GM21737 (cell line): ENCODE measurements around the gene AP5B1.
"Not testable (repeated sequence)": the region's sequence is repeated elsewhere in the genome, so short reads cannot be mapped to it uniquely, and the experiment has no call there.

Experiments
- ATAC-seq: cut with Tn5 transposase; IDR thresholded peaks from one replicate; pipeline ENCODE4 v1.9.1; 2021; ENCODE audit warnings: mild to moderate bottlenecking, moderate library complexity; ENCODE audit not compliant: unreplicated experiment

Gene AP5B1

DNA sequence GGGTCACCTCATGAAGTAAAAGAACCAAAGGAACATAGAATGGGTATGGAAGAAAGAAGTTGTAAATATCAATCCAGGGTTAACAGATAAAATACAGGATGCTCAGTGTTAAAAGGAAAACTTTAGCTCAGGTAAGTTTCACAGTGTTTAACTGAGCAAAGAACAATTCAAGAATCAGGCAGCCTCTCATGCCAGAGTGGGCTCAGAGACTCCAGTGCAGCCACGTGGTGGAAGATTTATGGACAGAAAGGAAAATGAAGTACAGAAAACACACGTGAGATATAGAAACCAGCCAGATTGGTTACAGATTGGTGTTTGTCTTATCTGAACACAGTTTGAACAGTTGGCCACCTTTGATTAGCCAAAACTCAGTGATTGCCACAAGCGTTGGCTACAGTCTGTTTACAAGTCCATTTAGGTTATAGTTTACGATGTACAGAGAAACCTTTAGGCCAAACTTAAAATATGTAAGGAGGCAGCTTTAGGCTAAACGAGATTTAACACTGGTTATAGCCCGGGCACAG lies 9.1 kb downstream of the AP5B1 start:
- ATAC-seq, result no peak

- ATAC-seq, result no peak
Measured at GRCh38 chr11:65770951-65771567, 9.7 kb downstream of the AP5B1 start.

DNA sequence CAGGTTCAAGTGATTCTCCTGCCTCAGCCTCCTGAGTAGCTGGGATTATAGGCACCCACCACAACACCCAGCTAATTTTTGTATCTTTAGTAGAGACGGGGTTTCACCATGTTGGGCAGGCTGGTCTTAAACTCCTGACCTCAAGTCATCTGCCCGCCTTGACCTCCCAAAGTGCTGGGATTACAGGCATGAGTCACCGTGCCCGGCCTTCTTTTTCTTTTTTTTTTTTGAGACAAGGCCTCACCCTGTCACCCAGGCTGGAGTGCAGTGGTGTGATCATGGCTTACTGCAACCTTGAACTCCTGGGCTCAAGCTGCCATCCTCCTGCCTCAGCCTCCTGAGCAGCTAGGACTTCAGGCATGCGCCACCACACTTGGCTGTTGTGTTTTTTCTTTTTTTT lies 13.0 kb downstream of the AP5B1 start:
- not testable (repeated sequence) for ATAC-seq

DNA sequence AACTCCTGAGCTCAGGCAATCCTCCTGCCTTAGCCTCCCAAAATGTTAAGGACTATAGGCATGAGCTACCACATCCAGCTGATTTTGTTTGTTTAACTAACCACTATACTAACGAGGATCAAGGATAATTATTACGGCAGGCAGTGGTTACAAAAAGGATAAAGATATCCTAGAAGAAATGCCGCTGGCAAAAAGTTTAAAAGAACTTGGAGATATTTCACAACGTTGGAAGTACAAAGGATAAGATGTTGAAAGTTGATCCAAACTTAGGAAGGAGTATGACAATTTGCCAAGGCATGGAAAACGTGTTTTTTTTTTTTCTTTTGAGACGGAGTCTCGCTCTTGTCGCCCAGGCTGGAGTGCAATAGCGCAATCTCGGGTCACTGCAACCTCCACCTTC lies 13.4 kb downstream of the AP5B1 start:
- ATAC-seq, result no peak

DNA sequence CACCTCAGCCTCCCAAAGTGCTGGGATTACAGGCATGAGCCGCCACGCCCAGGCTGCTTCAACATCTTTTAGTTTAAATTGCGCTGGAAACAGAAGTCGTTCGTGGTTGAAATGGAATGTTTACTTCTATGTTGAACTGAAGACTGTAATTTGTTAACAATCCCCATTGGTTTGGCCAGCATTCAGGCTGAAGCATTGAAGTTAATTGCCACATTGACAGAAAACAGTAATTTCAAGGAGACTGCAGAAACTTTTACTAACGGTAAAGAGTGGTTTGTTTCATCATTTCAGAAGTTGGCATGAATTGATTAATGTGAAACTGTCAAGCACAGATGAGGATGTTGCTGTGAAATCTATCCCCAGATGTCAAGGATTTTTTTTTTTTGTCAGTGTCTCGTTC lies 14.2 kb downstream of the AP5B1 start:
- no peak for ATAC-seq

DNA sequence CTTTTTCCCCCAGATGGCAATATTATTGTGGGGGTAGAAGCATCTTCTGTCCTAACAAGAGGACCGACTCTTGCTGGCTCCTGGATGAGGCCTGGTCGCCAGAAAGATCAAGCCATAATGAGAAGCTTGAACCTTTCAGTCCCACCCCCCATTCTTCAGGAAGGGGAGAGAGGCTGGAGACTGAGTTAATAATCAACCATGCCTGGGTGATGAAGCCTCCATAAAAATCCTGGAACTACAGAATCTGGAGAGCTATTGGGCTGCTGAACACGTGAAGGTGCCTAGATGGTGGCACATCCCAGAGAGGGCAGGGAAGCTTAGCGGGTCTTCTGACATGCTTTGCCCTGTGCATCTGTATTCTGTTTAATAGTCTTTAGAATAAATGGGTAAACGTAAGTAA lies 16.3 kb downstream of the AP5B1 start:
- ATAC-seq, result no peak

DNA sequence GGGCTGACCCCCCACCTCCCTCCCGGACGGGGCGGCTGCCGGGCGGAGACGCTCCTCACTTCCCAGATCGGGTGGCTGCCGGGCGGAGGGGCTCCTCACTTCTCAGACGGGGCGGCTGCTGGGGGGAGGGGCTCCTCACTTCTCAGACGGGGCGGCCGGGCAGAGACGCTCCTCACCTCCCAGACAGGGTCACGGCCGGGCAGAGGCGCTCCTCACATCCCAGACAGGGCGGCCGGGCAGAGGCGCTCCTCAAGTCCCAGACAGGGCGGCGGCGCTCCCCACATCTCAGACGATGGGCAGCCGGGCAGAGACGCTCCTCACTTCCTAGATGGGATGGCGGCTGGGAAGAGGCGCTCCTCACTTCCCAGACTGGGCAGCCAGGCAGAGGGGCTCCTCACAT lies 18.0 kb downstream of the AP5B1 start:
- ATAC-seq, result not testable (repeated sequence)

GRCh38 chr11:65762169-65762568 lies 18.6 kb downstream of the AP5B1 start:
- ATAC-seq, result not testable (repeated sequence)

DNA sequence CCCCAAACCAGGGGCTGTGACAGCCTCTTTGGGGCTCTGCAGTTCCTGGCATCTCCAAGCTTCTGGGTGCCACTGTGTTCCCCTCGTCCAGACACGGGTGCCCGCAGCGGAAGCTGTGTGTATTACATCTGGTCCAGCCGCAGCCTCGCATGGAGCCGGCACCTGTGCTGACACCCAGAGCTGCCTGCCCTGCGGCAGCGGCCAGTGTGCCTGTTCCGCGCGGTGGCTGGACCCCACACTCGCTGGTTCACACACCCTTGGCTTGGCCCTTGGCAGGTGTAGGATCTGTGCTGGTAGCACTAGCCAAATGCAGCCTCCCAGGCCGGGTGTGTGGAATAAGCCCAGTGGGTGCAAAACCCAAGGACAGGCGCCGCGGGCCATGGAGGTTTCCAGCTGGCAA lies 35.7 kb downstream of the AP5B1 start:
- no peak for ATAC-seq

- ATAC-seq, result no peak
Measured at GRCh38 chr11:65744699-65745042, 36.1 kb downstream of the AP5B1 start.

DNA sequence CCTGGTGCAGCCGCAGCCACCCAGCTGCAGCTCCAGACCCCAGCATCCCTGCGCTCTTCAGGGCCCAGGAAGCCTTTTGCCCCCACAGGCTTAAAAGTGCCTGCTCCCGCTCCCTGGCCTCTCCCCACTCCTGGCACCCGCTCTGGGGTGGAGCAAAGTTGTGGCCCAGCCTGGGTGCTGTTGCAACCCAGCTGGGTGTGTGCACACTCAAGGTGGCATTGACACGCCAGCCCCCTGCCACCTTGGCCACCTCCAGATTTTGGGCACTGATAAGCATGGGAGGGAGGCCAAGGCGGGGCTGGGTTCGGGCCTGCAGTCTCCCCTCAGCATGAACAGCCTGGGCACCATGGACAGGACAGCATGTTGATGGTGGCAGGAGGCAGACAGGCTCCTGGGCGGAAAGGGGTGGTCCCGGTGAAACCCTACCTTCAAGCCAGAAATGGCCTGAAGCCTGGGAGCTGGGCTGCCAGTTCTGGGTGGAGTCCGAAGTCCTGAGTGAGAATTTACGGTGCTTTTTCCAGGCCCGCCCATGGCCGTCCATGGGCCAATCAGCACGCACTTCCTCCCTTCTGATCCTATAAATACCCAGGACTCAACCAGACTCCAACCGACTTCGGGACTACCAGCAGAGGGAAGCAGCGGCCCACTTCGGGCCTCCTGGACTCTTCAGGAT lies 36.6 kb downstream of the AP5B1 start:
- no peak for ATAC-seq

GRCh38 chr11:65743681-65744025 lies 37.1 kb downstream of the AP5B1 start:
- ATAC-seq, result no peak

GRCh38 chr11:65742353-65742752 lies 38.4 kb downstream of the AP5B1 start:
- ATAC-seq, result no peak

DNA sequence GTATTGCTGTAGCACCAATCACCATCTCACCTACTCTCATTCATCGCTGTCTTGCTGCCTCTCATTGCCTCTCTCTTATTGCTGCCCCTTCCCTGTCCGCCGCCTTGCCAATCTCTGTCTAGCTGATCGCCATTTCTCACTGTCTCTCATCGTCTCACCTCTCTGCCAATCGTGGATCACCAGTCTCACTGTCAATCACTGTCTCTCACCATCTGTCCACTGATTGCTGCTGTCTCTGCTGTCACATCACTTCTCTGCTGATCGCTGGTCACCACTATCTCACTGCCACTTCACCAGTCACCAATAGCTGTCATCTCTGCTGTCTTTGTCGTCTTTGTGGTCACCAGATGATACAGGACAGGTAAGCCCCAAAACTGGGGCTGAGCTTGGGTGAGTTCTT lies 39.6 kb downstream of the AP5B1 start:
- ATAC-seq, result no peak

DNA sequence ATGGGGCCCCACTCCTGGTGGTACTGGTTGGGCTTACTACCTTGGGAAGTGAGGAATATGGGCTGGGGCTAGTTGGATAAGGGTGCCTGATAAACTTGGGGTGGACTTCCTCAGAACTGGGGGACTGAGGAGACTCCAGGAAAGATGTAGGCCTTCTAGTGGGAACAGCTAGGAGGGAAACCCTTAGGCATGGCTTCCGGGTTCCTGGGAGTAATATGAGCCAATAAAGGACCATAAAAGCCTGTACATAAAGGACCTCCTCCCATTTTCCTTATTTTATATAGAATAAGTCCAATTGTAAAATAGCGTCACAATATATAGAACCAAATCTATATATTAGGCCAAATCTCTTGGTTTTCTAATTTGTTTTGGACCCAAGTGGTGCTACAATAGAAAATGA lies 41.8 kb downstream of the AP5B1 start:
- ATAC-seq, result no peak

DNA sequence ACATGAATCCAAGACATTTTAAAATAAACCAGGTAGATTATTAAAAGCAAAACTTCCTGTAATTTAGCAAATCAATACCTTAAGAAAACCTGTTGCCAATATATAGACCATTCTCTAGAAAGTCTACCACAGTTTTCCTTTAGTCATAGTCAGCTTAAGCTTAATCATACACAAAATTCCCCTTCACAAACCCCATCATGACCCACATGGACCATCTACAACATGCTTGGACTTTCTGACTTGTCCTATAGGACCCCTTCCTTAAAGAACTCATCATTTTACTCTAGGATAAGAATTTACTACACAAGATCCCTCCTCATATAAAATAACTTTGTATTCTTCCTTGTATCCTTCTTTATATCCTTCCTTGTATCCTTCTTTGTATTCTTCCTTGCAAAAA lies 44.0 kb downstream of the AP5B1 start:
- no peak for ATAC-seq

DNA sequence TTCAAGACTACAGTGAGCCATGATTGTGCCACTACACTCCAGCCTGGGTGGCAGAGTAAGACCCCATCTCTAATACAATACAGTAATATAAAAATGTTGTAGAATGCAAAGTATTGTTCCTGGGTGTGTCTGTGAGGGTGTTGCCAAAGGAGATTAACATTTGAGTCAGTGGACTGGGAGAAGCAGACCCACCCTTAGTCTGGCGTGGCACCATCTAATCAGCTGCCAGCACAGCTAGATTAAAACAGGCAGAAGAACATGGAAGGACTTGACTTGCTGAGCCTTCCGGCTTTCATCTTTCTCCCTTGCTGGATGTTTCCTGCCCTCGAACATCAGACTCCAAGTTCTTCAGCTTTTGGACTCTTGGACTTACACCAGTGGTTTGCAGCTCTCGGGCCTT lies 45.7 kb downstream of the AP5B1 start:
- ATAC-seq, result not testable (repeated sequence)

- no peak for ATAC-seq
Measured at GRCh38 chr11:65730461-65730860, 50.3 kb downstream of the AP5B1 start.

- no peak for ATAC-seq
Measured at GRCh38 chr11:65727865-65728264, 52.9 kb downstream of the AP5B1 start.

GRCh38 chr11:65726660-65727059 lies 54.1 kb downstream of the AP5B1 start:
- ATAC-seq, result no peak
